CD14-positive monocyte (primary cell): ENCODE measurements around the gene CMSS1. TPM values are rescaled to one million over a fixed set of nuclear protein-coding genes. Genes with fewer than 3 reads are reported as not detected.

Experiments used
- DNase-seq, 3 donors: peaks; one replicate each; pipeline ENCODE4 v3.0.0-alpha.2; 2011 to 2022
- H2AFZ ChIP-seq: 2 replicates; pipeline ENCODE4 v1.6.0; 2012; ENCODE audit warnings: mild to moderate bottlenecking, low read depth, low read length, inconsistent platforms; ENCODE audit not compliant: insufficient read depth, poor library complexity, severe bottlenecking
- H3K27ac ChIP-seq, 2 donors: 1 replicate in 1 of 2; 2 replicates in 1 of 2; pipeline ENCODE4 v1.5.1; 2012 to 2013; ENCODE audit warnings: low read length in 2 of 2, control low read depth in 1 of 2, inconsistent platforms in 1 of 2, low read depth in 1 of 2, mild to moderate bottlenecking in 1 of 2
- H3K27me3 ChIP-seq, 2 donors: one replicate each; pipeline versions ENCODE4 v1.6.0 to v1.6.1; 2011 to 2013; ENCODE audit warnings: low read length in 2 of 2; ENCODE audit not compliant: control insufficient read depth in 2 of 2, insufficient read depth in 2 of 2
- H3K36me3 ChIP-seq, 2 donors: replicated peaks in 1 of 2; 1 replicate in 1 of 2; 2 replicates in 1 of 2; pipeline versions ENCODE4 v1.5.1 to v1.6.1; 2012 to 2013; ENCODE audit warnings: low read length in 2 of 2, control low read depth in 1 of 2, inconsistent platforms in 1 of 2, mild to moderate bottlenecking in 1 of 2; ENCODE audit not compliant: insufficient read depth in 2 of 2, control insufficient read depth in 1 of 2
- H3K4me1 ChIP-seq, 2 donors: 1 replicate in 1 of 2; 2 replicates in 1 of 2; pipeline versions ENCODE4 v1.5.1 to v1.6.1; 2012 to 2013; ENCODE audit warnings: low read length in 2 of 2, control low read depth in 1 of 2, inconsistent platforms in 1 of 2, mild to moderate bottlenecking in 1 of 2, moderate library complexity in 1 of 2; ENCODE audit not compliant: insufficient read depth in 2 of 2, control insufficient read depth in 1 of 2
- H3K4me2 ChIP-seq: replicated peaks from 2 replicates; pipeline ENCODE3; 2012; ENCODE audit warnings: low read length, moderate library complexity, mild to moderate bottlenecking; ENCODE audit not compliant: poor library complexity, severe bottlenecking; ENCODE audit errors: extremely low read depth
- H3K4me3 ChIP-seq, 3 experiments: fragments of 200-600 bp in 1 of 3; sonication (generic) in 1 of 3; replicated peaks in 1 of 3; 1 replicate in 2 of 3; 2 replicates in 1 of 3; pipeline ENCODE4 v1.5.1; 2011 to 2013; ENCODE audit warnings: low read length in 3 of 3, mild to moderate bottlenecking in 3 of 3, control low read depth in 2 of 3, low read depth in 2 of 3, inconsistent platforms in 1 of 3, moderate library complexity in 1 of 3
- H3K79me2 ChIP-seq: 2 replicates; pipeline ENCODE4 v1.6.0; 2012; ENCODE audit warnings: mild to moderate bottlenecking, control low read depth, inconsistent platforms, low read length, moderate library complexity; ENCODE audit not compliant: insufficient read depth
- H3K9ac ChIP-seq: 2 replicates; pipeline ENCODE4 v1.6.0; 2017; ENCODE audit warnings: low read length, mild to moderate bottlenecking; ENCODE audit not compliant: insufficient read depth, poor library complexity, severe bottlenecking
- H3K9me3 ChIP-seq, 2 donors: replicated peaks in 1 of 2; 1 replicate in 1 of 2; 2 replicates in 1 of 2; pipeline versions ENCODE4 v1.5.1 to v1.6.1; 2012 to 2013; ENCODE audit warnings: low read length in 2 of 2, control low read depth in 1 of 2; ENCODE audit not compliant: control insufficient read depth in 1 of 2, insufficient read depth in 1 of 2
- H4K20me1 ChIP-seq: 2 replicates; pipeline ENCODE4 v1.6.0; 2012; ENCODE audit warnings: mild to moderate bottlenecking, low read length, control low read depth, moderate library complexity; ENCODE audit not compliant: insufficient read depth
- H3K27ac Mint-ChIP-seq, 7 donors: one replicate each; pipeline ENCODE4 v1.8.0; 2020; ENCODE audit warnings: mild to moderate bottlenecking in 7 of 7, mixed read lengths in 7 of 7, moderate library complexity in 6 of 7, inconsistent platforms in 2 of 7
- H3K27me3 Mint-ChIP-seq, 3 donors: one replicate each; pipeline ENCODE4 v1.8.0; 2021 to 2022; ENCODE audit warnings: low read depth in 3 of 3, mild to moderate bottlenecking in 3 of 3, mixed read lengths in 3 of 3, moderate library complexity in 3 of 3, inconsistent platforms in 1 of 3
- H3K36me3 Mint-ChIP-seq, 2 donors: one replicate each; pipeline ENCODE4 v1.8.0; 2020; ENCODE audit warnings: mixed read lengths in 2 of 2, inconsistent platforms in 1 of 2, mild to moderate bottlenecking in 1 of 2
- H3K4me1 Mint-ChIP-seq: one replicate; pipeline ENCODE4 v1.8.0; 2020; ENCODE audit warnings: mild to moderate bottlenecking, mixed read lengths
- H3K4me3 Mint-ChIP-seq, 2 donors: one replicate each; pipeline ENCODE4 v1.8.0; 2020; ENCODE audit warnings: mild to moderate bottlenecking in 2 of 2, mixed read lengths in 2 of 2, moderate library complexity in 1 of 2
- H3K9me3 Mint-ChIP-seq, 7 donors: one replicate each; pipeline ENCODE4 v1.8.0; 2020 to 2022; ENCODE audit warnings: mixed read lengths in 7 of 7, mild to moderate bottlenecking in 6 of 7, moderate library complexity in 6 of 7, inconsistent platforms in 2 of 7
- CTCF ChIP-seq: fragments of 200-600 bp; IDR thresholded peaks from one replicate; pipeline ENCODE4 v1.8.0; 2022; ENCODE audit warnings: antibody characterized with exemption, mild to moderate bottlenecking
- WGBS: methylation state at CpG from one replicate; pipeline ENCODE4 v1.1.5; 2013; ENCODE audit warnings: missing lambda C conversion rate; ENCODE audit not compliant: insufficient coverage; 5-methylcytosine and 5-hydroxymethylcytosine counted together
- intact Hi-C, 2 donors: fragments of 100-400 bp; cut with micrococcal nuclease; formaldehyde crosslinking; loops; one replicate each; pipeline versions ENCODE4 v1.15.0 to v1.15.1; 2023
- polyA plus RNA-seq, 3 donors: library from polyadenylated mRNA; depleted of rRNA in 1 of 3; unstranded in 2 of 3; stranded (reverse) in 1 of 3; fragments of 300-500 nt in 2 of 3; fragments of >200 nt in 1 of 3; fragmentation: Illumina TruSeq in 2 of 3; gene quantifications; 1 replicate in 2 of 3; 2 replicates in 1 of 3; pipeline ENCODE4 v1.2.3, GENCODE V29; 2012 to 2021

The CMSS1 gene
- polyA plus RNA-seq, 3 donors = 1.1 to 3.6 (median 2.2) TPM

DNA sequence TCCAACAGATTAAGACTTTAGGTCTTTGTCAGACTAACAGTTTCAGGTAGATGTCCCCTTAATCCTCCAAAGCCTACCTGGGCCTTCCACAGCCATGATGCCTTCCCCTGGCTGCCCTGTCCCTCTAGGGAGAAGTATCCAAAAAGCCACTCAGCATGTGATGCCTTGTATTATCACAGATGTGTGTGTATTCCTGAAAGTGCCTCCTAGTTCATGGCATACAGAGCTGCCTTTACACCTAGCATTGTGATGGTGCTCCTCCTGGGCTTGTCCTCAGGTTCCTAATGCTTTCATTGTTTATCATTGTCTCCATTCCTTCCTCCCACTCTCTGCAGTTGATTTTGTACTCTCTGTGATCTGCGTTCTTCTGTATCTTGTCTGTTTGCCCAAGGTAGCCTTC is 43.6 kb downstream of the CMSS1 start:
- no peak overlapping the region for H3K27ac Mint-ChIP-seq
- H3K9ac ChIP-seq = no peak overlapping the region
- no peaks in the 10 kb centered on the region for H3K36me3 Mint-ChIP-seq
- no peaks in the 10 kb centered on the region for H3K4me1 Mint-ChIP-seq
- H4K20me1 ChIP-seq = no peaks in the 10 kb centered on the region
- intact Hi-C loops = no loop called here
- H3K27me3 Mint-ChIP-seq = no peaks in the 10 kb centered on the region
- no peaks in the 10 kb centered on the region for H3K27me3 ChIP-seq
- no peak overlapping the region for H3K4me2 ChIP-seq
- TF ChIP-seq CTCF = no peak
- no peaks in the 10 kb centered on the region for H3K79me2 ChIP-seq
- no peak overlapping the region for H2AFZ ChIP-seq
- H3K4me1 ChIP-seq = no peaks in the 10 kb centered on the region
- no peak for DNase-seq
- H3K36me3 ChIP-seq = no peaks in the 10 kb centered on the region
- H3K4me3 Mint-ChIP-seq = no peak overlapping the region
- peaks cover 0 to 2% (median 0%) of the 10 kb centered on the region in 7 donors for H3K9me3 Mint-ChIP-seq
- H3K9me3 ChIP-seq = no peaks in the 10 kb centered on the region
- no peak overlapping the region for H3K27ac ChIP-seq
- H3K4me3 ChIP-seq = no peak overlapping the region
- 100% methylated on average over 1 of the region's 1 CpG for WGBS

DNA sequence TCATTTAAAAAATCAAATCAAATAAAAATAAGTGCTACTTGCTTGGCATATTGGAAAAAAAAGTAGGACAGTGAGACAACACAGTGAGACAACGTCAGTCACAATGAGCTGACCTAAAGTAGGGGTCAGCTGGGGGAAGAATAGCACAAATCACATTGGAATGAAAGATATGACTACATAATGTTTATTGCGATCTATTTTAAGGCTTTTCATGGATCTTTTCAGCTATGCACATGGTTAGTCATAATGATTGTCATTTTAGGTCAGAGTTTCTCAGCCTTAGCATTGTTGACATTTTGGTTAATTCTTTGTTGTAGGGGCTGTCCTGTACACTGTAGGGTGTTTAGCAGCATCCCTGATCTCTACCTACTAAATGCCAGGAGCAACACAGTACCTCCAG is 44.5 kb downstream of the CMSS1 start:
- no peak for DNase-seq
- Mint-ChIP-seq H3K4me3 (no peak overlapping the region), H3K4me1 (no peaks in the 10 kb centered on the region), H3K36me3 (no peaks in the 10 kb centered on the region), H3K27me3 (no peaks in the 10 kb centered on the region), H3K9me3 (peaks cover 0 to under 1% (median 0%) of the 10 kb centered on the region in 7 donors), H3K27ac (no peak overlapping the region)
- no peaks in the 10 kb centered on the region for H3K9me3 ChIP-seq
- intact Hi-C loops = no loop called here
- H3K4me1 ChIP-seq = no peaks in the 10 kb centered on the region
- 82% methylated on average over 1 of the region's 2 CpGs for WGBS
- H2AFZ ChIP-seq = no peak overlapping the region
- H3K27me3 ChIP-seq = no peaks in the 10 kb centered on the region
- no peak overlapping the region for H3K27ac ChIP-seq
- H4K20me1 ChIP-seq = no peaks in the 10 kb centered on the region
- H3K36me3 ChIP-seq = no peaks in the 10 kb centered on the region
- no peak for TF ChIP-seq CTCF
- no peak overlapping the region for H3K4me2 ChIP-seq
- no peak overlapping the region for H3K9ac ChIP-seq
- no peaks in the 10 kb centered on the region for H3K79me2 ChIP-seq
- no peak overlapping the region for H3K4me3 ChIP-seq
